ENCODE data around the gene GAGE12G. TPM values are rescaled to one million over a fixed set of nuclear protein-coding genes. Genes with fewer than 3 reads are reported as not detected.

Gene GAGE12G
- total RNA-seq, 2 experiments from 2014 or later = not detected

DNA sequence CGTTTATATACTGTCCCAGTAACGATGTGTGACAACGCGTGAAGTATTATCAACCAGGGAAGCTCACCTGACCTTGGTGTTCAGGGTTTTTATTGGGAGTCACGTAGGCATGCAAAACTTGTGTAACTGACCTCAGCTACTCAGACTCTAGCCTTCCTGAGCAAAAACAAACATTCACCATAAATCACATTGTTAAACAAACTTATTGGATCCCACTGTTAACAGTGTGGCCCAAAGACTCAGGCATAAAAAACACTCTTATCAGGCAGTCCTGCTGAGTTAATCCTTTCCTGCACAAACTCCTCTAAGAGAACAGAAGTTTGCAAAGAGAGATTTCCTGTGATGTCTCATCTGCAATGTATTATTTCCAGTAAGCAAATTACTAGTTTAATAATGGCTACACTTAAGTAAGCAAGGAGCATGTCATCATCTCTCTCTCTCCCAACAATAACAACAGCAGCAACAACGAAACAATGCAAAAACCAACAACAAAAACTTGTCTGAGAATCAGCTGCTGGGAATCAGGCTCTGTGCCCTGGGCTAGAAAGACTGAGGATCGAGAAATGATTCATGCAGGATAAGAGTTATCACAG, 40.6 kb downstream of the GAGE12G start:
- no peak overlapping the region for H3K27ac Mint-ChIP-seq
- no peaks in the 10 kb centered on the region for H3K4me1 Mint-ChIP-seq (ENCODE audit: low read depth)
- H3K27me3 Mint-ChIP-seq = no peaks in the 10 kb centered on the region
- intact Hi-C loops (cut with micrococcal nuclease) = no loop called here
- DNase-seq (no peak), ATAC-seq (no peak)
- H3K36me3 Mint-ChIP-seq (ENCODE audit: low read depth) = no peaks in the 10 kb centered on the region
- H3K9me3 Mint-ChIP-seq = no peaks in the 10 kb centered on the region
- no peak for TF ChIP-seq CTCF (IDR thresholded peaks at IDR 0.05)
- CTCF ChIA-PET = no interaction called here
- no peak overlapping the region for H3K4me3 Mint-ChIP-seq
- POLR2A ChIA-PET = no interaction called here

GRCh38 chrX:49618574-49618973, 48.4 kb downstream of the GAGE12G start:
- TF ChIP-seq CTCF (IDR thresholded peaks at IDR 0.05) = no peak

More at GRCh38 chrX:49618574-49618973, 48.4 kb downstream of the GAGE12G start:
- Mint-ChIP-seq H3K9me3 (no peaks in the 10 kb centered on the region), H3K36me3 (ENCODE audit: low read depth) (no peaks in the 10 kb centered on the region), H3K27me3 (no peaks in the 10 kb centered on the region), H3K4me1 (ENCODE audit: low read depth) (no peaks in the 10 kb centered on the region), H3K27ac (no peak overlapping the region), H3K4me3 (no peak overlapping the region)
- ATAC-seq (no peak), DNase-seq (no peak)
- ChIA-PET CTCF (no interaction called here), POLR2A (no interaction called here)
- intact Hi-C loops (cut with micrococcal nuclease) = no loop called here

Other genes starting within 250 kb of the GAGE12G start
- gene GAGE12J, start 248.4 kb upstream of the GAGE12G start, total RNA-seq = not detected
- gene GAGE13, start 238.8 kb upstream of the GAGE12G start, total RNA-seq = not detected
- gene GAGE12C, start 38.2 kb upstream of the GAGE12G start, total RNA-seq = not detected
- not detected for gene GAGE12D, start 28.7 kb upstream of the GAGE12G start, total RNA-seq
- gene GAGE12E, start 19.1 kb upstream of the GAGE12G start, total RNA-seq = not detected
- not detected for gene GAGE12F, start 9.6 kb upstream of the GAGE12G start, total RNA-seq
- not detected for gene GAGE12H, start 9.5 kb downstream of the GAGE12G start, total RNA-seq
- not detected for gene GAGE2A, start 19.1 kb downstream of the GAGE12G start, total RNA-seq
- not detected for gene GAGE1, start 28.6 kb downstream of the GAGE12G start, total RNA-seq
- gene PAGE1, start 125.6 kb downstream of the GAGE12G start, total RNA-seq = not detected